Bronchial epithelial cell (primary cell): ENCODE measurements around the gene METTL4. TPM values are rescaled to one million over a fixed set of nuclear protein-coding genes. Genes with fewer than 3 reads are reported as not detected.
"Not testable (repeated sequence)": the region's sequence is repeated elsewhere in the genome, so short reads cannot be mapped to it uniquely, and the experiment has no call there.

ENCODE experiments used
- DNase-seq: peaks from one replicate; pipeline ENCODE4 v3.0.0-alpha.2; 2010; ENCODE audit warnings: low read depth
- FAIRE-seq: peaks from 2 replicates; lab custom pipeline; 2011; peaks lifted over from hg19 to GRCh38; lab: Jason Lieb, UNC
- H3K27me3 ChIP-seq: 2 replicates; pipeline ENCODE4 v1.5.1; 2011; ENCODE audit warnings: low read length; ENCODE audit not compliant: control insufficient read depth, insufficient read depth
- H3K36me3 ChIP-seq: 2 replicates; pipeline ENCODE4 v1.5.1; 2011; ENCODE audit warnings: low read length; ENCODE audit not compliant: control insufficient read depth, insufficient read depth
- H3K4me3 ChIP-seq: 2 replicates; pipeline ENCODE4 v1.5.1; 2011; ENCODE audit warnings: mild to moderate bottlenecking, low read depth, low read length, control low read depth
- total RNA-seq: library from RNA; depleted of rRNA; stranded (reverse); fragments of >200 nt; gene quantifications from 2 replicates; pipeline ENCODE4 v1.2.1, GENCODE V29; 2014
- TF ChIP-seq, protein P1 (sequence below): IDR thresholded peaks from 2 replicates; pipeline ENCODE4 v1.5.1; 2011; ENCODE audit warnings: mild to moderate bottlenecking, moderate library complexity, low read length, control low read depth, inconsistent platforms; ENCODE audit not compliant: insufficient read depth, severe bottlenecking

The METTL4 gene
- total RNA-seq, 1 donor from 2014 or later: 8.2 TPM

GRCh38 chr18:2545155-2545554 lies 26.1 kb downstream of the METTL4 start:
- DNase-seq: no peak
- H3K4me3 ChIP-seq: no peak overlapping the region
- H3K36me3 ChIP-seq: peaks cover 1% of the 10 kb centered on the region
- H3K27me3 ChIP-seq: no peaks in the 10 kb centered on the region
- TF ChIP-seq, protein P1, sequence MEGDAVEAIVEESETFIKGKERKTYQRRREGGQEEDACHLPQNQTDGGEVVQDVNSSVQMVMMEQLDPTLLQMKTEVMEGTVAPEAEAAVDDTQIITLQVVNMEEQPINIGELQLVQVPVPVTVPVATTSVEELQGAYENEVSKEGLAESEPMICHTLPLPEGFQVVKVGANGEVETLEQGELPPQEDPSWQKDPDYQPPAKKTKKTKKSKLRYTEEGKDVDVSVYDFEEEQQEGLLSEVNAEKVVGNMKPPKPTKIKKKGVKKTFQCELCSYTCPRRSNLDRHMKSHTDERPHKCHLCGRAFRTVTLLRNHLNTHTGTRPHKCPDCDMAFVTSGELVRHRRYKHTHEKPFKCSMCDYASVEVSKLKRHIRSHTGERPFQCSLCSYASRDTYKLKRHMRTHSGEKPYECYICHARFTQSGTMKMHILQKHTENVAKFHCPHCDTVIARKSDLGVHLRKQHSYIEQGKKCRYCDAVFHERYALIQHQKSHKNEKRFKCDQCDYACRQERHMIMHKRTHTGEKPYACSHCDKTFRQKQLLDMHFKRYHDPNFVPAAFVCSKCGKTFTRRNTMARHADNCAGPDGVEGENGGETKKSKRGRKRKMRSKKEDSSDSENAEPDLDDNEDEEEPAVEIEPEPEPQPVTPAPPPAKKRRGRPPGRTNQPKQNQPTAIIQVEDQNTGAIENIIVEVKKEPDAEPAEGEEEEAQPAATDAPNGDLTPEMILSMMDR: no peak
- no peak for FAIRE-seq

GRCh38 chr18:2541925-2542563 lies 29.3 kb downstream of the METTL4 start:
- not testable (repeated sequence) for H3K36me3 ChIP-seq, FAIRE-seq, H3K4me3 ChIP-seq, H3K27me3 ChIP-seq
- DNase-seq: peak; percentile 40
- TF ChIP-seq, protein P1: peak; percentile 33

DNA sequence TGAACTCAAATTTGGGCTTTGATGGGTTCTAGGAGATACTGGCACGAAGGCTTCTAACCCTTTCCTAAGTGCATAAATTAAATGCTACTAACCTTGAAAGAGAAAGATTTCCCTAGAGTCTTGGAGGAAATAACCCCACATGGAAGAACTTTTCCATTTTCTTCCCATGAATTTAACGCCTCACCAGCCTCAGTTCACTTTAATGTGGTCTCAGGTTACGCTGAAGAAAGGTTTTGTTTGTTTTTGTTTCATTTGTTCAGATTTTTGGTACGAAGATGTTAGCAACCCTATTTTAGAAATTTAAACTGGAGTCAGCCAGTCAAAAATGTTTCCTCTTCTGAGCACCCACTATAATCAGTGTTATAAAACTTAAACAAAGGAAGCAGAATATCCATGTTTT lies 30.7 kb downstream of the METTL4 start:
- H3K36me3 ChIP-seq: no peaks in the 10 kb centered on the region
- no peak for FAIRE-seq
- H3K4me3 ChIP-seq: no peak overlapping the region
- H3K27me3 ChIP-seq: no peaks in the 10 kb centered on the region
- no peak for DNase-seq
- TF ChIP-seq, protein P1: no peak

DNA sequence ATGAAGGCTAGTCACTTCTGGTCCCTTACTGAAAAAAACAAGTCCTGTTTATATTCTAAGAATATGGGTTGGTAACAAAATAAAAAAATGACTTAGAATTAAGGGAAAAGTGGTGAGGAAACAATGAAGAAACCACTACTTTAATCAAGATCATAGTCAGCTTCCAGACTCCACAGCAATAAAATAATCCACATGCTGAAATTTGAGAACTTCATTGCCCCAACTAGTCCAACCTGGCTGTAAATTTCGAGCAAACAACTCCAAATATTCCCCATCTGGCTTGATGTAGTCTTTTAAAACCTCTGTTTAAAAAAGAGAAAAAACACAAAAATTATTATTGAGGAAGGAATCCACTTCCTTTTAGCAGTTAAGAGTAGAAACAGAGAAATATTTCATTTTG lies 32.5 kb downstream of the METTL4 start:
- H3K36me3 ChIP-seq: no peaks in the 10 kb centered on the region
- TF ChIP-seq, protein P1: no peak
- no peaks in the 10 kb centered on the region for H3K27me3 ChIP-seq
- FAIRE-seq: no peak
- no peak overlapping the region for H3K4me3 ChIP-seq
- DNase-seq: no peak

- no peak overlapping the region for H3K4me3 ChIP-seq
- no peak for DNase-seq
- no peaks in the 10 kb centered on the region for H3K36me3 ChIP-seq
- no peaks in the 10 kb centered on the region for H3K27me3 ChIP-seq
- TF ChIP-seq, protein P1: no peak
- no peak for FAIRE-seq
These were observed 33.1 kb downstream of the METTL4 start for GRCh38 chr18:2538236-2538635.

- DNase-seq (no peak), FAIRE-seq (no peak)
- no peak overlapping the region for H3K4me3 ChIP-seq
- no peaks in the 10 kb centered on the region for H3K36me3 ChIP-seq
- TF ChIP-seq, protein P1: no peak
- no peaks in the 10 kb centered on the region for H3K27me3 ChIP-seq
These were observed 34.0 kb downstream of the METTL4 start for GRCh38 chr18:2537296-2537695.
